Endothelial cell of umbilical vein (primary cell): Measurements from ENCODE around the gene GRM8. TPM values are rescaled to one million over a fixed set of nuclear protein-coding genes. Genes with fewer than 3 reads are reported as not detected.

Experiments used
- BruUV-seq: library from RNA; stranded (reverse); fragments of 400-500 nt; replicated peaks from 2 replicates; lab custom pipeline; 2021; lab: Mats Ljungman, UMichigan
- CTCF ChIA-PET: fragments of 300-600, 350-600 bp; sonication (Branson Sonifier 250); formaldehyde crosslinking; loops from one replicate; lab custom pipeline; 2021; ENCODE audit warnings: antibody characterized with exemption, inconsistent platforms; lab: Charles Lee
- POLR2A ChIA-PET: fragments of 300-600, 350-600 bp; sonication (Branson Sonifier 250); formaldehyde crosslinking; loops from one replicate; lab custom pipeline; 2021; ENCODE audit warnings: antibody characterized with exemption, inconsistent platforms; lab: Charles Lee
- DNase-seq: peaks from one replicate; pipeline ENCODE4 v3.0.0-alpha.2; 2011; ENCODE audit warnings: low read depth, low spot score
- FAIRE-seq: peaks from 2 replicates; lab custom pipeline; 2011; peaks lifted over from hg19 to GRCh38; lab: Jason Lieb, UNC
- H2AFZ ChIP-seq: 2 replicates; pipeline ENCODE4 v1.6.0; 2012; ENCODE audit warnings: low read depth, low read length, control low read depth, inconsistent platforms
- H3K27ac ChIP-seq: 2 replicates; pipeline ENCODE4 v1.5.1; 2011; ENCODE audit warnings: low read depth, mild to moderate bottlenecking, control low read depth, low read length, moderate library complexity; ENCODE audit not compliant: insufficient read depth
- H3K27me3 ChIP-seq, 2 experiments: 2 replicates each; pipeline versions ENCODE4 v1.6.0 to v1.6.1; 2011; ENCODE audit warnings: low read length in 2 of 2, mixed read lengths in 1 of 2; ENCODE audit not compliant: control insufficient read depth in 2 of 2, insufficient read depth in 2 of 2
- H3K36me3 ChIP-seq, 2 experiments: 2 replicates in 1 of 2; 3 replicates in 1 of 2; pipeline ENCODE4 v1.5.1; 2011; ENCODE audit warnings: low read length in 2 of 2, mild to moderate bottlenecking in 1 of 2, moderate library complexity in 1 of 2; ENCODE audit not compliant: control insufficient read depth in 2 of 2, insufficient read depth in 2 of 2; ENCODE audit errors: extremely low read depth in 1 of 2
- H3K4me1 ChIP-seq: 3 replicates; pipeline ENCODE4 v1.5.1; 2011; ENCODE audit warnings: mild to moderate bottlenecking, low read length; ENCODE audit not compliant: control insufficient read depth, insufficient read depth; ENCODE audit errors: extremely low read depth
- H3K4me2 ChIP-seq: 2 replicates; pipeline ENCODE4 v1.6.1; 2011; ENCODE audit warnings: low read length, control low read depth, mixed read lengths; ENCODE audit not compliant: insufficient read depth
- H3K4me3 ChIP-seq, 3 experiments: fragments of 200-600 bp in 1 of 3; sonication (generic), shearing (Covaris generic) in 1 of 3; replicated peaks in 1 of 3; 2 replicates each; pipeline ENCODE4 v1.5.1; 2011 to 2016; ENCODE audit warnings: control low read depth in 3 of 3, low read length in 3 of 3, mild to moderate bottlenecking in 2 of 3, inconsistent platforms in 1 of 3, low read depth in 1 of 3, moderate library complexity in 1 of 3; ENCODE audit not compliant: insufficient read depth in 1 of 3
- H3K79me2 ChIP-seq: 2 replicates; pipeline ENCODE4 v1.6.0; 2012; ENCODE audit warnings: low read length, inconsistent platforms; ENCODE audit not compliant: control insufficient read depth, insufficient read depth
- H3K9ac ChIP-seq: replicated peaks from 2 replicates; pipeline ENCODE3; 2011; ENCODE audit warnings: low read length, control low read depth; ENCODE audit not compliant: insufficient read depth; ENCODE audit errors: extremely low read depth
- H3K9me1 ChIP-seq: replicated peaks from 3 replicates; pipeline ENCODE4 v1.6.0; 2011; ENCODE audit warnings: mild to moderate bottlenecking, low read length; ENCODE audit not compliant: control insufficient read depth, insufficient read depth; ENCODE audit errors: extremely low read depth
- H3K9me3 ChIP-seq: replicated peaks from 2 replicates; pipeline ENCODE4 v1.5.1; 2012; ENCODE audit warnings: low read length, inconsistent platforms; ENCODE audit not compliant: control insufficient read depth, insufficient read depth
- H4K20me1 ChIP-seq: replicated peaks from 2 replicates; pipeline ENCODE3; 2011; ENCODE audit warnings: mild to moderate bottlenecking, low read length; ENCODE audit not compliant: control insufficient read depth, insufficient read depth; ENCODE audit errors: extremely low read depth
- CTCF ChIP-seq, 2 donors: IDR thresholded peaks; 1 replicate in 1 of 2; 2 replicates in 1 of 2; pipeline ENCODE4 v1.5.1; 2011; ENCODE audit warnings: low read length in 2 of 2, mild to moderate bottlenecking in 2 of 2, moderate library complexity in 2 of 2, control low read depth in 1 of 2, inconsistent platforms in 1 of 2, low read depth in 1 of 2; ENCODE audit not compliant: insufficient read depth in 1 of 2; ENCODE audit errors: extremely low read depth in 1 of 2
- EZH2 ChIP-seq: IDR thresholded peaks from 2 replicates; pipeline ENCODE4 v1.6.1; 2012; ENCODE audit warnings: borderline replicate concordance, low read depth, mild to moderate bottlenecking, moderate library complexity, low read length, inconsistent platforms; ENCODE audit not compliant: severe bottlenecking
- FOS ChIP-seq: IDR thresholded peaks from 2 replicates; pipeline ENCODE4 v1.6.1; 2011; ENCODE audit warnings: mild to moderate bottlenecking, low read length, moderate library complexity, borderline replicate concordance; ENCODE audit not compliant: insufficient read depth
- GATA2 ChIP-seq: IDR thresholded peaks from 2 replicates; pipeline ENCODE4 v1.7.0; 2011; ENCODE audit warnings: low read depth, mild to moderate bottlenecking, moderate library complexity, mixed read lengths, low read length; ENCODE audit not compliant: insufficient read length, insufficient read depth
- JUN ChIP-seq: IDR thresholded peaks from 2 replicates; pipeline ENCODE4 v1.6.1; 2011; ENCODE audit warnings: borderline replicate concordance, low read depth; ENCODE audit not compliant: insufficient read length, insufficient read depth
- MYC ChIP-seq: IDR thresholded peaks from one replicate; pipeline ENCODE4 v1.6.1; 2011; ENCODE audit warnings: mild to moderate bottlenecking, low read depth, low read length
- POLR2A ChIP-seq: IDR thresholded peaks from 2 replicates; pipeline ENCODE4 v1.6.1; 2012; ENCODE audit warnings: low read depth, mild to moderate bottlenecking, control low read depth, low read length
- POLR2AphosphoS5 ChIP-seq: IDR thresholded peaks from 2 replicates; pipeline ENCODE4 v1.6.1; 2012; ENCODE audit warnings: low read depth, mild to moderate bottlenecking, control low read depth, low read length, moderate library complexity; ENCODE audit not compliant: insufficient read depth
- dilution Hi-C: fragments of 300-500 bp; cut with MboI; formaldehyde crosslinking; loops from one replicate; pipeline ENCODE4 v1.15.0; 2019; ENCODE audit warnings: low sequenced_read_pairs; ENCODE audit not compliant: extremely low pct_ligation_motif_present
- intact Hi-C: fragments of 100-400 bp; cut with micrococcal nuclease; formaldehyde crosslinking; loops from one replicate; pipeline ENCODE4 v1.10.0; 2022
- polyA plus RNA-seq, 4 experiments: library from polyadenylated mRNA; depleted of rRNA in 3 of 4; stranded (reverse) in 3 of 4; unstranded in 1 of 4; fragments of >200 nt; gene quantifications; 2 replicates each; pipeline versions ENCODE4 v1.2.1 to v1.2.3, GENCODE V29; 2011 to 2012; ENCODE audit warnings: missing spikeins in 1 of 4
- total RNA-seq: library from RNA; stranded (reverse); gene quantifications from 2 replicates; pipeline ENCODE4 v1.2.3, GENCODE V29; 2021
- TF ChIP-seq, protein P1 (sequence below): IDR thresholded peaks from 2 replicates; pipeline ENCODE4 v1.6.1; 2011; ENCODE audit not compliant: insufficient read depth, insufficient read length

The GRM8 gene
- total and polyA plus RNA-seq, 2 donors (not counting 3 experiments of a cell fraction or from before 2014, with no cell fraction given), result not detected

GRCh38 chr7:127254163-127254684 is 1.5 kb upstream of the GRM8 start:
- no peak overlapping the region for H3K4me3 ChIP-seq
- CTCF ChIA-PET, result interaction anchor here (0.6 to 4.6 kb wide), 10 partner anchors 9 to 956 kb away, joined by 3 to 30 read pairs (median 4); no protein-coding TSS in a partner anchor
- H3K4me1 ChIP-seq, result peaks cover 9% of the 10 kb centered on the region
- BruUV-seq, result no TSS peak
- H3K27ac ChIP-seq, result no peak overlapping the region
- H3K9ac ChIP-seq, result no peak overlapping the region
- no peaks in the 10 kb centered on the region for H4K20me1 ChIP-seq
- DNase-seq (no peak), FAIRE-seq (no peak)
- no peak overlapping the region for H2AFZ ChIP-seq
- peaks cover 32 to 48% of the 10 kb centered on the region in 2 experiments for H3K27me3 ChIP-seq
- no peak for TF ChIP-seq EZH2
- no peak for TF ChIP-seq GATA2
- no peak for TF ChIP-seq MYC
- TF ChIP-seq POLR2AphosphoS5, result no peak
- TF ChIP-seq POLR2A, result no peak
- no peak for TF ChIP-seq JUN
- no peak for TF ChIP-seq FOS
- no peak for TF ChIP-seq CTCF (IDR thresholded peaks at IDR 0.05; ENCODE audit: extremely low read depth in 1 of 2, insufficient read depth in 1 of 2, low read depth in 1 of 2, low read length in 2 of 2)
- TF ChIP-seq, protein P1, sequence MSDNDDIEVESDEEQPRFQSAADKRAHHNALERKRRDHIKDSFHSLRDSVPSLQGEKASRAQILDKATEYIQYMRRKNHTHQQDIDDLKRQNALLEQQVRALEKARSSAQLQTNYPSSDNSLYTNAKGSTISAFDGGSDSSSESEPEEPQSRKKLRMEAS, result no peak
- H3K9me3 ChIP-seq, result no peaks in the 10 kb centered on the region
- H3K9me1 ChIP-seq, result no peaks in the 10 kb centered on the region
- intact Hi-C loops (loop anchor here (1.0 to 5.0 kb wide), 4 partner anchors 138 to 451 kb away; partner anchors contain the start of genes ARF5, GCC1 and ZNF800), dilution Hi-C loops (no loop called here)
- POLR2A ChIA-PET, result no interaction called here
- no peaks in the 10 kb centered on the region for H3K79me2 ChIP-seq
- H3K36me3 ChIP-seq, result no peaks in the 10 kb centered on the region
- H3K4me2 ChIP-seq, result no peak overlapping the region
